ENCODE data around the gene LIN37. TPM values are rescaled to one million over a fixed set of nuclear protein-coding genes. Genes with fewer than 3 reads are reported as not detected.

Gene LIN37
- total and polyA plus RNA-seq, 2 donors (not counting 3 experiments of a cell fraction or from before 2014, with no cell fraction given) = 11.3 to 21.4 TPM

- CTCF ChIA-PET = interaction anchor here (0.6 to 1.6 kb wide), 2 partner anchors 13 to 21 kb away, joined by 3 read pairs; partner anchors contain the start of gene LIN37
- no TSS peak for BruUV-seq (replicated peaks)
- Histone ChIP-seq H3K9ac (replicated peaks; ENCODE audit: extremely low read depth, insufficient read depth, low read length) (no peak overlapping the region), H3K27ac (ENCODE audit: insufficient read depth, low read depth, low read length) (no peak overlapping the region), H3K4me1 (ENCODE audit: control insufficient read depth, extremely low read depth, insufficient read depth, low read length) (no peaks in the 10 kb centered on the region), H3K4me3 (replicated peaks in 1 of 3; ENCODE audit: insufficient read depth in 1 of 3, low read depth in 1 of 3, low read length in 3 of 3) (no peak overlapping the region), H3K36me3 (ENCODE audit: control insufficient read depth in 2 of 2, extremely low read depth in 1 of 2, insufficient read depth in 2 of 2, low read length in 2 of 2) (peaks cover 28 to 89% of the 10 kb centered on the region in 2 experiments), H3K4me2 (ENCODE audit: insufficient read depth, low read length) (no peak overlapping the region), H3K9me3 (replicated peaks; ENCODE audit: control insufficient read depth, insufficient read depth, low read length) (no peaks in the 10 kb centered on the region), H3K27me3 (ENCODE audit: control insufficient read depth in 2 of 2, insufficient read depth in 2 of 2, low read length in 2 of 2) (no peaks in the 10 kb centered on the region), H3K9me1 (replicated peaks; ENCODE audit: control insufficient read depth, extremely low read depth, insufficient read depth, low read length) (no peaks in the 10 kb centered on the region), H4K20me1 (replicated peaks; ENCODE audit: control insufficient read depth, extremely low read depth, insufficient read depth, low read length) (no peaks in the 10 kb centered on the region), H2AFZ (ENCODE audit: low read depth, low read length) (no peak overlapping the region), H3K79me2 (ENCODE audit: control insufficient read depth, insufficient read depth, low read length) (no peaks in the 10 kb centered on the region)
- FAIRE-seq (no peak), DNase-seq (ENCODE audit: low read depth, low spot score) (no peak)
- TF ChIP-seq POLR2AphosphoS5 (IDR thresholded peaks at IDR 0.05; ENCODE audit: insufficient read depth, low read depth, low read length) (no peak), FOS (IDR thresholded peaks at IDR 0.05; ENCODE audit: borderline replicate concordance, insufficient read depth, low read length) (no peak), MAX (IDR thresholded peaks at IDR 0.05; ENCODE audit: insufficient read depth, insufficient read length) (no peak), EZH2 (IDR thresholded peaks at IDR 0.05; ENCODE audit: borderline replicate concordance, low read depth, low read length, severe bottlenecking) (no peak), MYC (IDR thresholded peaks at IDR 0.05; ENCODE audit: low read depth, low read length) (no peak), POLR2A (IDR thresholded peaks at IDR 0.05; ENCODE audit: low read depth, low read length) (no peak), GATA2 (IDR thresholded peaks at IDR 0.05; ENCODE audit: insufficient read depth, insufficient read length, low read depth, low read length) (no peak), JUN (IDR thresholded peaks at IDR 0.05; ENCODE audit: borderline replicate concordance, insufficient read depth, insufficient read length, low read depth) (no peak), CTCF (IDR thresholded peaks at IDR 0.05; ENCODE audit: extremely low read depth in 1 of 2, insufficient read depth in 1 of 2, low read depth in 1 of 2, low read length in 2 of 2) (no peak)
- intact Hi-C loops (cut with micrococcal nuclease) (no loop called here), dilution Hi-C loops (cut with MboI; ENCODE audit: extremely low pct_ligation_motif_present, low sequenced_read_pairs) (no loop called here)
- POLR2A ChIA-PET = no interaction called here
Observed at GRCh38 chr19:35727053-35727955, 21.1 kb upstream of the LIN37 start.

All from endothelial cell of umbilical vein (primary cell).